Cardiac fibroblast (primary cell): ENCODE data around the gene CHD9.
"Not testable (repeated sequence)": the region's sequence is repeated elsewhere in the genome, so short reads cannot be mapped to it uniquely, and the experiment has no call there.

ENCODE experiments used
- DNase-seq, 2 donors: peaks; one replicate each; pipeline versions ENCODE4 v3.0.0 to v3.0.0-alpha.2; 2010; ENCODE audit warnings: low read depth in 2 of 2
- H3K4me3 ChIP-seq, 2 donors: replicated peaks in 1 of 2; 1 replicate in 1 of 2; 2 replicates in 1 of 2; pipeline ENCODE4 v1.5.1; 2011; ENCODE audit warnings: low read depth in 2 of 2, low read length in 2 of 2, mild to moderate bottlenecking in 2 of 2, moderate library complexity in 1 of 2
- CTCF ChIP-seq: IDR thresholded peaks from one replicate; pipeline ENCODE4 v1.5.1; 2011; ENCODE audit warnings: low read depth, mild to moderate bottlenecking, low read length, inconsistent platforms

Gene CHD9

DNA sequence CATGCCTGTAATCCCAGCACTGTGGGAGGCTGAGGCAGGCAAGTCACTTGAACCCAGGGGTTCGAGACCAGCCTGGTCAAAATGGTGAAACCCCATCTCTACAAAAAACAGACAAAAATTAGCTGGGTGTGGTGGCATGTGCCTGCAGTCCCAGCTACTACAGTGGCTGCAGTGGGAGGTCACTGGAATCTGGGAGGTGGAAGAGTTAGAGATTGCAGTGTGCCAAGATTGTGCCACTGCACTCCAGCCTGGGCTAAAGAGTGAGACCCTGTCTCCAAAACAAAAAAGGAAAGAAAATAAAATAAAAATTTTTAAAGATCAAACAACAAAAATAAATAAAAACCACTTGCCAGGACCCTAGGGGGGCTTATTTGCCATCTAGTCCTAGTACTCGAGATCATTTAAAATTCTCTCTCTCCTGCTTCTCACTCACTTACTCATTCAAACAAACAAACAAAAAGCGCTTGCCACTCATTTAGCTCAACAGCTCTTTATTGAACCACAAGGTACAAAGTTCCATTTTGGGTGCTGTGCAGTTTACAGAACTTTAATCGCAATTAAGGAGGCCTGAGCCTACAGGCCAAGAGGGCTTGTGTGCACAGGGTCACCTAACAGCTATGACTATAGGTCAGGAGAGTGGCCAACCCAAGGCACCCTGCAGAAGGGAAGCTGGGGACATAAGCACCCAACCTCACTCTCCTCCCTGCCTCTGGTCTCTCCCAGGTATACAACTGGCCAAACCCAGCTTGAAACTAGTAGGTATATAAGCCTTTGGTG is 6.5 kb upstream of the CHD9 start:
- no peak for DNase-seq
- no peak for TF ChIP-seq CTCF
- H3K4me3 ChIP-seq: no peak overlapping the region

DNA sequence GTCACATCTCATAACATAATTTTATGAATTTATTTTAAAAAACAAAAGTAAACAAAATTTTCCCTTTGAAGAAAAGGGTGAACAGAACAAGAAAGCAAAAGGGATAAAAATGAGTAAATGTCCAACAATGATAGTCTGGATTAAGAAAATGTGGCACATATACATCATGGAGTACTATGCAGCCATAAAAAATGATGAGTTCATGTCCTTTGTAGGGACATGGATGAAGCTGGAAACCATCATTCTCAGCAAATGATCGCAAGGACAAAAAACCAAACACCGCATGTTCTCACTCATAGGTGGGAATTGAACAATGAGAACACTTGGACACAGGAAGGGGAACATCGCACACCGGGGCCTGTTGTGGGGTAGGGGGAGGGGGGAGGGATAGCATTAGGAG is 3.5 kb upstream of the CHD9 start:
- H3K4me3 ChIP-seq: not testable (repeated sequence)

GRCh38 chr16:53052519-53053501 is 2.0 kb upstream of the CHD9 start, which contains the start of gene CHD9NB:
Gene CHD9NB (minus strand): TSS chr16:53052897. CDS start chr16:53044158, 8,739 bp downstream.
- TF ChIP-seq CTCF: no peak
- peak within 1 kb of the TSS; percentile 22 to 48 for H3K4me3 ChIP-seq
- peak; percentile 88 to 94 for DNase-seq

More for the DNA sequence above, 3.5 kb upstream of the CHD9 start:
- not testable (repeated sequence) for DNase-seq

DNA sequence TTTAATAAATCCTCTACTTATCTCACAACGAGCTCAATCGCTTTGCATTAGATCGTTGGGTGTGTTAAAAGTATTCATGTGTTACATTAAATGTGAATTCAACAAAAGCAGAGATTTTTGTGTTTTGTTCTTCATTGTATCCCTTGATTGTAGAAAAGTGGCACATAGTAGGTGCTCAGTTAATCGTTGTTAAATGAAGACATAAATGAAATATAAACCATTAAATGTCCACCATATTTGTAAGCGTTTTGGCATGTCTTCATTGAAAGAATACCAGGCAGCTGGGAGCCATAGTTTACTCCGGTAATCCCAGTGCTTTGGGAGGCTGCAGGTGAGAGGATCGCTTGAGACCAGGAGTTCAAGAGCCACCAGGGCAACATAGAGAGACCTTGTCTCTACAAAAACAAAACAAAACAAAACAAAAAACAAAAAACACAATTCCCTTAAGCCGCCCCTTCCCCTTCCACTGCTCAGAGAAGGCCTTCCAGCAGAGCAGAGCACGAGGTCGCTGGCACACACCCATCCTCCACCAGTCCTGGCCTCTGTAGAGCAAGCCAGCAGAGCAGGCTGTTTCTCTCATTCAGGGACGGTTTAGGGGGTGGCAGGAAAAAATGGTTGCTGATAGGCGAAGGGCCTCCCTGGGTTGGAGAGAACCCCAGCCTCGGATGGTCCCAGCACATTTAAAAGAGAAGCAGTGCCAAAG is 673 bp upstream of the CHD9 start:
- TF ChIP-seq CTCF: no peak
- H3K4me3 ChIP-seq: peak overlapping the region; percentile 72 to 78

DNA sequence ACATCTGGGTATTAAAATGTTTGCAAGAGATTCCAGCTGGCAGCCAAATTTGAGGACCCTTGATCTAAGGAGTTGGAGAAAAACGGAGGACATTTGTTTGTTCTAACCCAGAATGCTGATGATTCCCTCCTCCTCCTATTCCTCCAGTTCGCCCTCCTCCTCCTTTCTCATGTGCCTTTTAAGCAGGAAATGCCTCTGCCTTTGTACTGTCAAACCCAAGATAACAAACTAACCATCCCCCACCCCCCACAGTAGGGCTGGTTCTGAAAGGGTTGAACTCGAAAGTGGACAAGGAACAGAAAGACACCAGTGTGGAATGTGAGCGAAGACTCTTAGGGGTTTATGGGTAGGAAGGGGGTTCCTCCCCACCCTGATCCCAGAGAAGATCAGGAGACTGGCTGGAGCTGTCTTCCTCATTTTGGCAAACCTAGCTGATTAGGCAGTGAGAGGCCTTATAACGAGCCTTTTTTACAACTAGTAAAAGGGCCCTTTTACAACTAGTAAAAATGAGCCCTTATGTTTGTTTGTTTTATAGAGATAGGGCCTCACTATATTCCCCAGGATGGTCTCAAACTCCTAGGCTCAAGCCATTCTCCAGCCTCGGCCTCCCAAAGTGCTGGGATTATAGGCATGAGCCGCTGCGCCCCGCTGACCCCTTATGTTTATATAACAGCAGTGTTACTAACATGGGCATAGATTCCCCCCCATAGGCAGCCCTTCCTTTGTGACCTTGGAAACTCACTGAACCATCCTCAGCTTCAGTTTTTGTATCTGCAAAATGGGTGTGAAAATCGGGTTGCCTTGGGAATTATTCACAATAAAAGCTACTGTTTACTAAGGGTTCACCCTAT is 975 bp downstream of the CHD9 start:
- peak; percentile 86 to 92 for DNase-seq
- peak overlapping the region; percentile 72 to 78 for H3K4me3 ChIP-seq
- no peak for TF ChIP-seq CTCF

More for the DNA sequence above, 673 bp upstream of the CHD9 start:
- DNase-seq: peak; percentile 45 to 65

DNA sequence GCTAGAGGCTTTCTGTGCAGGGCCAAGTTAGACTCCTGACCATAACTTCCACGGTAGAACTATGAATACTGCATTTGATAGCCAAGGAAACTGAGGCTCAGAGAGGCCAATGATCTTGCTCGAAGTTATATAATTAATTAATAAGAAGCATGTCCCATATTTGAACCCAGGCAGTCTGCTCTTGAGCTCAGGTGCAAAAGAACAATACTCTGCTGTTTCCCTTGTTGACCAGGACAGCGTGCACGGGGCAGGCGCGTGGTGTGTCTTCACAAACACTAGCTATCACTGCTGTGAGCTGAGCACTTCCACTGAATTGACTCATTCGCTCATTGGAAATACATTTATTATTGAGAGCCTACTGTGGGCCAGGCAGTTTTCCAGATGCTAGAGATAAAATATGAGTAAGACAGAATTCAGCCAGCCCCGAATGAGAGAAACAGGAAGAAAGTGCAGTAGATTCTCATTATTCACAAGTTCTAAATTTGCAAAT is 1.6 kb downstream of the CHD9 start:
- peak; percentile 64 to 83 for DNase-seq
- TF ChIP-seq CTCF: no peak
- peak overlapping the region in 1 of 2 donors; percentile 72 for H3K4me3 ChIP-seq
